ENCODE measurements around the gene FARS2.
"Not testable (repeated sequence)": the region's sequence is repeated elsewhere in the genome, so short reads cannot be mapped to it uniquely, and the experiment has no call there.

The FARS2 gene

GRCh38 chr6:5806406-5806805 lies 545.1 kb downstream of the FARS2 start:
- in situ Hi-C loops (cut with MboI; ENCODE audit: low pct_unique_long_range_greater_than_20kb, low sequenced_read_pairs); DNase-seq: not testable (repeated sequence)

- in situ Hi-C loops (cut with MboI; ENCODE audit: low pct_unique_long_range_greater_than_20kb, low sequenced_read_pairs) = no loop called here
- DNase-seq = no peak
These were observed 548.1 kb downstream of the FARS2 start for GRCh38 chr6:5809450-5809849.

GRCh38 chr6:5811997-5812396 lies 550.7 kb downstream of the FARS2 start:
- DNase-seq = no peak
- in situ Hi-C loops (cut with MboI; ENCODE audit: low pct_unique_long_range_greater_than_20kb, low sequenced_read_pairs) = no loop called here

GRCh38 chr6:5813625-5814027 lies 552.3 kb downstream of the FARS2 start:
- no peak for DNase-seq
- in situ Hi-C loops (cut with MboI; ENCODE audit: low pct_unique_long_range_greater_than_20kb, low sequenced_read_pairs) = no loop called here

- DNase-seq = no peak
- in situ Hi-C loops (cut with MboI; ENCODE audit: low pct_unique_long_range_greater_than_20kb, low sequenced_read_pairs) = no loop called here
These were observed 552.8 kb downstream of the FARS2 start for GRCh38 chr6:5814116-5814515.

GRCh38 chr6:5814901-5815300 lies 553.6 kb downstream of the FARS2 start:
- no peak for DNase-seq
- in situ Hi-C loops (cut with MboI; ENCODE audit: low pct_unique_long_range_greater_than_20kb, low sequenced_read_pairs) = no loop called here

GRCh38 chr6:5817869-5818268 lies 556.6 kb downstream of the FARS2 start:
- no peak for DNase-seq
- in situ Hi-C loops (cut with MboI; ENCODE audit: low pct_unique_long_range_greater_than_20kb, low sequenced_read_pairs) = no loop called here

GRCh38 chr6:5818959-5819358 lies 557.6 kb downstream of the FARS2 start:
- DNase-seq = no peak
- in situ Hi-C loops (cut with MboI; ENCODE audit: low pct_unique_long_range_greater_than_20kb, low sequenced_read_pairs) = no loop called here
